CD14-positive monocyte (primary cell): ENCODE data around the gene AMOTL2. TPM values are rescaled to one million over a fixed set of nuclear protein-coding genes. Genes with fewer than 3 reads are reported as not detected.

Source experiments
- DNase-seq, 3 donors: peaks; one replicate each; pipeline ENCODE4 v3.0.0-alpha.2; 2011 to 2022
- H2AFZ ChIP-seq: 2 replicates; pipeline ENCODE4 v1.6.0; 2012; ENCODE audit warnings: mild to moderate bottlenecking, low read depth, low read length, inconsistent platforms; ENCODE audit not compliant: insufficient read depth, poor library complexity, severe bottlenecking
- H3K27ac ChIP-seq, 2 donors: 1 replicate in 1 of 2; 2 replicates in 1 of 2; pipeline ENCODE4 v1.5.1; 2012 to 2013; ENCODE audit warnings: low read length in 2 of 2, control low read depth in 1 of 2, inconsistent platforms in 1 of 2, low read depth in 1 of 2, mild to moderate bottlenecking in 1 of 2
- H3K27me3 ChIP-seq, 2 donors: one replicate each; pipeline versions ENCODE4 v1.6.0 to v1.6.1; 2011 to 2013; ENCODE audit warnings: low read length in 2 of 2; ENCODE audit not compliant: control insufficient read depth in 2 of 2, insufficient read depth in 2 of 2
- H3K36me3 ChIP-seq, 2 donors: replicated peaks in 1 of 2; 1 replicate in 1 of 2; 2 replicates in 1 of 2; pipeline versions ENCODE4 v1.5.1 to v1.6.1; 2012 to 2013; ENCODE audit warnings: low read length in 2 of 2, control low read depth in 1 of 2, inconsistent platforms in 1 of 2, mild to moderate bottlenecking in 1 of 2; ENCODE audit not compliant: insufficient read depth in 2 of 2, control insufficient read depth in 1 of 2
- H3K4me1 ChIP-seq, 2 donors: 1 replicate in 1 of 2; 2 replicates in 1 of 2; pipeline versions ENCODE4 v1.5.1 to v1.6.1; 2012 to 2013; ENCODE audit warnings: low read length in 2 of 2, control low read depth in 1 of 2, inconsistent platforms in 1 of 2, mild to moderate bottlenecking in 1 of 2, moderate library complexity in 1 of 2; ENCODE audit not compliant: insufficient read depth in 2 of 2, control insufficient read depth in 1 of 2
- H3K4me2 ChIP-seq: replicated peaks from 2 replicates; pipeline ENCODE3; 2012; ENCODE audit warnings: low read length, moderate library complexity, mild to moderate bottlenecking; ENCODE audit not compliant: poor library complexity, severe bottlenecking; ENCODE audit errors: extremely low read depth
- H3K4me3 ChIP-seq, 3 experiments: fragments of 200-600 bp in 1 of 3; sonication (generic) in 1 of 3; replicated peaks in 1 of 3; 1 replicate in 2 of 3; 2 replicates in 1 of 3; pipeline ENCODE4 v1.5.1; 2011 to 2013; ENCODE audit warnings: low read length in 3 of 3, mild to moderate bottlenecking in 3 of 3, control low read depth in 2 of 3, low read depth in 2 of 3, inconsistent platforms in 1 of 3, moderate library complexity in 1 of 3
- H3K79me2 ChIP-seq: 2 replicates; pipeline ENCODE4 v1.6.0; 2012; ENCODE audit warnings: mild to moderate bottlenecking, control low read depth, inconsistent platforms, low read length, moderate library complexity; ENCODE audit not compliant: insufficient read depth
- H3K9ac ChIP-seq: 2 replicates; pipeline ENCODE4 v1.6.0; 2017; ENCODE audit warnings: low read length, mild to moderate bottlenecking; ENCODE audit not compliant: insufficient read depth, poor library complexity, severe bottlenecking
- H3K9me3 ChIP-seq, 2 donors: replicated peaks in 1 of 2; 1 replicate in 1 of 2; 2 replicates in 1 of 2; pipeline versions ENCODE4 v1.5.1 to v1.6.1; 2012 to 2013; ENCODE audit warnings: low read length in 2 of 2, control low read depth in 1 of 2; ENCODE audit not compliant: control insufficient read depth in 1 of 2, insufficient read depth in 1 of 2
- H4K20me1 ChIP-seq: 2 replicates; pipeline ENCODE4 v1.6.0; 2012; ENCODE audit warnings: mild to moderate bottlenecking, low read length, control low read depth, moderate library complexity; ENCODE audit not compliant: insufficient read depth
- H3K27ac Mint-ChIP-seq, 7 donors: one replicate each; pipeline ENCODE4 v1.8.0; 2020; ENCODE audit warnings: mild to moderate bottlenecking in 7 of 7, mixed read lengths in 7 of 7, moderate library complexity in 6 of 7, inconsistent platforms in 2 of 7
- H3K27me3 Mint-ChIP-seq, 3 donors: one replicate each; pipeline ENCODE4 v1.8.0; 2021 to 2022; ENCODE audit warnings: low read depth in 3 of 3, mild to moderate bottlenecking in 3 of 3, mixed read lengths in 3 of 3, moderate library complexity in 3 of 3, inconsistent platforms in 1 of 3
- H3K36me3 Mint-ChIP-seq, 2 donors: one replicate each; pipeline ENCODE4 v1.8.0; 2020; ENCODE audit warnings: mixed read lengths in 2 of 2, inconsistent platforms in 1 of 2, mild to moderate bottlenecking in 1 of 2
- H3K4me1 Mint-ChIP-seq: one replicate; pipeline ENCODE4 v1.8.0; 2020; ENCODE audit warnings: mild to moderate bottlenecking, mixed read lengths
- H3K4me3 Mint-ChIP-seq, 2 donors: one replicate each; pipeline ENCODE4 v1.8.0; 2020; ENCODE audit warnings: mild to moderate bottlenecking in 2 of 2, mixed read lengths in 2 of 2, moderate library complexity in 1 of 2
- H3K9me3 Mint-ChIP-seq, 7 donors: one replicate each; pipeline ENCODE4 v1.8.0; 2020 to 2022; ENCODE audit warnings: mixed read lengths in 7 of 7, mild to moderate bottlenecking in 6 of 7, moderate library complexity in 6 of 7, inconsistent platforms in 2 of 7
- WGBS: methylation state at CpG from one replicate; pipeline ENCODE4 v1.1.5; 2013; ENCODE audit warnings: missing lambda C conversion rate; ENCODE audit not compliant: insufficient coverage; 5-methylcytosine and 5-hydroxymethylcytosine counted together
- intact Hi-C, 2 donors: fragments of 100-400 bp; cut with micrococcal nuclease; formaldehyde crosslinking; loops; one replicate each; pipeline versions ENCODE4 v1.15.0 to v1.15.1; 2023
- polyA plus RNA-seq, 3 donors: library from polyadenylated mRNA; depleted of rRNA in 1 of 3; unstranded in 2 of 3; stranded (reverse) in 1 of 3; fragments of 300-500 nt in 2 of 3; fragments of >200 nt in 1 of 3; fragmentation: Illumina TruSeq in 2 of 3; gene quantifications; 1 replicate in 2 of 3; 2 replicates in 1 of 3; pipeline ENCODE4 v1.2.3, GENCODE V29; 2012 to 2021
- TF ChIP-seq, protein P1 (sequence below): fragments of 200-600 bp; IDR thresholded peaks from one replicate; pipeline ENCODE4 v1.8.0; 2022; ENCODE audit warnings: antibody characterized with exemption, mild to moderate bottlenecking

Gene AMOTL2
- polyA plus RNA-seq, 3 donors, result 0.01 TPM; not detected in 2

DNA sequence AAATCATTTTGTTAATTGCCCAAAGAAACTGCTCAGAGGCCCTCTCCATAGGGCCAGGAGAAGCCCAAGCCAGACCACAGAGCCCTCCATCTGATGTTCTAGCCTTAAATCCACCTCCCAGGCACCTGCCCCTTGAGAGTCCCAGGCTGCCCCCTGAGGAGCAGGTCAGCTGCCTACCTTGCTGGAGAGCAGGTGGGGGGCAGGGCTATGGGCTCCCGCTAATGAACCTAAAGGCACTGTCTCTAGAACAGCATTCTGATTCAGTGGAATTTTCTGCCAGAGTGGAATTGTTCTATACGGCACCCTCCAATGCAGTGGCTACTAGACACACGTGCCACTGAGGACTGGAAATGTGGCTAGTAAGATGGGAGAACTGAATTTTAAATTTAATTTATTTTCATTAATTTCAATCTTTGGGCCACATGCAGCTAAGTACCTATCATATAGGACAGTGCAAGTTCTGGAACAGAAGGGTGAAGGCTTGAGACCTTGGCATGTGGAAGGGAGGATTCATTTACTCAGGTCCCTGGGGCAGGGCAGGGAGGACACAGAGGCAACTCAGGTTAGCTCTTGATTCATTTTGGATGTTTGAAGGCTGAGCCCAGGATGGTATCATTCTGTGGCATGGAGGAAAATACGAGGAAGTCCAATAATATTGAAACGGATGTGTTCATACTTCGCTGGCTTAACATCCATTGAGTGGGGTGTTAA lies 11.4 kb downstream of the AMOTL2 start:
- intact Hi-C loops, result no loop called here
- no peaks in the 10 kb centered on the region for H3K36me3 ChIP-seq

DNA sequence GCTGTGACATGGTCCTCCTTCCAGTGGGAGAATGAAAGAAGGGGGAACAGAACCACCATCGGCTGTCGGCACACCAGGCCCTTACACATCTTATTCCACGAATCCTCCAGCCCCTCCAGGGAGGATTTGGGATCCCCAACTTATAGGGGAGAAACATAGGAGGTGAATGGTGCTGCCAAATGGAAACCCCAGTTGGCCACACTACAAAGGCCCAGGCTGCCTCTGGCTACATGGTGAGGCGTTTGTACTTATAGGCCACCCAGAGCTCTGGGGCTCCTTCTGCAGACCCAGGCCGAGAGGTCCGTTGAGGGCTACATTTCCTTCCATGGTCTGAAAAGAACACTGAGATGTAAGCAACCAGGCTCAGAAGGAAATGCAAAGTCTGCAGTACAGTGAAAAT lies 12.0 kb downstream of the AMOTL2 start:
- no peaks in the 10 kb centered on the region for H3K9me3 ChIP-seq
- Mint-ChIP-seq H3K36me3 (no peaks in the 10 kb centered on the region), H3K27me3 (peaks cover 24 to 36% (median 25%) of the 10 kb centered on the region in 3 donors), H3K4me1 (peaks cover 13% of the 10 kb centered on the region), H3K4me3 (no peak overlapping the region), H3K27ac (peak overlapping the region in 1 of 7 donors; percentile 63), H3K9me3 (peaks cover 0 to 6% (median 0%) of the 10 kb centered on the region in 7 donors)
- 84% methylated on average over 3 of the region's 6 CpGs for WGBS
- no peak for DNase-seq
- H3K27ac ChIP-seq, result no peak overlapping the region
- no peak overlapping the region for H3K4me2 ChIP-seq
- peaks cover 7 to 9% of the 10 kb centered on the region in 2 donors for H3K4me1 ChIP-seq
- H3K4me3 ChIP-seq, result no peak overlapping the region
- H4K20me1 ChIP-seq, result no peaks in the 10 kb centered on the region
- H3K9ac ChIP-seq, result no peak overlapping the region
- H2AFZ ChIP-seq, result no peak overlapping the region
- TF ChIP-seq, protein P1, sequence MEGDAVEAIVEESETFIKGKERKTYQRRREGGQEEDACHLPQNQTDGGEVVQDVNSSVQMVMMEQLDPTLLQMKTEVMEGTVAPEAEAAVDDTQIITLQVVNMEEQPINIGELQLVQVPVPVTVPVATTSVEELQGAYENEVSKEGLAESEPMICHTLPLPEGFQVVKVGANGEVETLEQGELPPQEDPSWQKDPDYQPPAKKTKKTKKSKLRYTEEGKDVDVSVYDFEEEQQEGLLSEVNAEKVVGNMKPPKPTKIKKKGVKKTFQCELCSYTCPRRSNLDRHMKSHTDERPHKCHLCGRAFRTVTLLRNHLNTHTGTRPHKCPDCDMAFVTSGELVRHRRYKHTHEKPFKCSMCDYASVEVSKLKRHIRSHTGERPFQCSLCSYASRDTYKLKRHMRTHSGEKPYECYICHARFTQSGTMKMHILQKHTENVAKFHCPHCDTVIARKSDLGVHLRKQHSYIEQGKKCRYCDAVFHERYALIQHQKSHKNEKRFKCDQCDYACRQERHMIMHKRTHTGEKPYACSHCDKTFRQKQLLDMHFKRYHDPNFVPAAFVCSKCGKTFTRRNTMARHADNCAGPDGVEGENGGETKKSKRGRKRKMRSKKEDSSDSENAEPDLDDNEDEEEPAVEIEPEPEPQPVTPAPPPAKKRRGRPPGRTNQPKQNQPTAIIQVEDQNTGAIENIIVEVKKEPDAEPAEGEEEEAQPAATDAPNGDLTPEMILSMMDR, result no peak
- intact Hi-C loops, result no loop called here
- peaks cover 3 to 24% of the 10 kb centered on the region in 2 donors for H3K27me3 ChIP-seq
- H3K36me3 ChIP-seq, result no peaks in the 10 kb centered on the region
- no peaks in the 10 kb centered on the region for H3K79me2 ChIP-seq

More for the DNA sequence above, 11.4 kb downstream of the AMOTL2 start:
- Mint-ChIP-seq H3K27ac (no peak overlapping the region), H3K36me3 (no peaks in the 10 kb centered on the region), H3K27me3 (peaks cover 24 to 36% (median 25%) of the 10 kb centered on the region in 3 donors), H3K4me1 (peaks cover 13% of the 10 kb centered on the region), H3K4me3 (peak overlapping the region in 1 of 2 donors; percentile 8), H3K9me3 (peaks cover 0 to 6% (median 0%) of the 10 kb centered on the region in 7 donors)
- Histone ChIP-seq H3K27ac (no peak overlapping the region), H3K79me2 (no peaks in the 10 kb centered on the region), H3K27me3 (peaks cover 3 to 24% of the 10 kb centered on the region in 2 donors), H2AFZ (no peak overlapping the region), H4K20me1 (no peaks in the 10 kb centered on the region), H3K4me3 (no peak overlapping the region), H3K4me2 (no peak overlapping the region), H3K9me3 (no peaks in the 10 kb centered on the region), H3K9ac (no peak overlapping the region), H3K4me1 (peaks cover 7 to 9% of the 10 kb centered on the region in 2 donors)
- no peak for DNase-seq
- WGBS, result 100% methylated on average over 3 of the region's 6 CpGs
- TF ChIP-seq, protein P1, result no peak
